Caco-2 (cell line): ENCODE results near the gene SLC16A6. TPM values are rescaled to one million over a fixed set of nuclear protein-coding genes. Genes with fewer than 3 reads are reported as not detected.

Experiments
- BruUV-seq: library from RNA; stranded (reverse); fragments of 400-500 nt; replicated peaks from 2 replicates; lab custom pipeline; 2021; lab: Mats Ljungman, UMichigan
- CTCF ChIA-PET: fragments of 300-600 bp; sonication (Branson Sonifier 250); formaldehyde crosslinking; loops from one replicate; lab custom pipeline; 2022; ENCODE audit warnings: antibody characterized with exemption; lab: Charles Lee
- POLR2A ChIA-PET: fragments of 300-600 bp; sonication (Branson Sonifier 250); formaldehyde crosslinking; loops from one replicate; lab custom pipeline; 2022; ENCODE audit warnings: antibody characterized with exemption; lab: Charles Lee
- DNase-seq, 2 experiments: peaks; one replicate each; pipeline versions ENCODE4 v3.0.0 to v3.0.0-alpha.2; 2020 to 2022
- H3K27me3 ChIP-seq: replicated peaks from 2 replicates; pipeline ENCODE4 v1.6.0; 2011; ENCODE audit warnings: low read length; ENCODE audit not compliant: control insufficient read depth, insufficient read depth
- H3K36me3 ChIP-seq: 2 replicates; pipeline ENCODE4 v1.5.1; 2011; ENCODE audit warnings: low read length; ENCODE audit not compliant: control insufficient read depth, insufficient read depth
- H3K4me1 ChIP-seq: fragments of 250-450 bp; sonication (Bioruptor Pico); 2 replicates; pipeline ENCODE4 v1.5.1; 2020; ENCODE audit warnings: mild to moderate bottlenecking
- H3K4me3 ChIP-seq: 2 replicates; pipeline ENCODE4 v1.5.1; 2011; ENCODE audit warnings: low read depth, mild to moderate bottlenecking, control low read depth, low read length
- H3K9me3 ChIP-seq: fragments of 250-450 bp; sonication (Bioruptor Pico); 2 replicates; pipeline ENCODE4 v1.5.1; 2020; ENCODE audit warnings: mild to moderate bottlenecking, moderate library complexity
- H3K27ac Mint-ChIP-seq: one replicate; pipeline ENCODE4 v1.8.0; 2022; ENCODE audit warnings: mixed read lengths; ENCODE audit not compliant: unreplicated experiment
- H3K27me3 Mint-ChIP-seq: one replicate; pipeline ENCODE4 v1.8.0; 2022; ENCODE audit warnings: mixed read lengths; ENCODE audit not compliant: insufficient read depth, unreplicated experiment
- H3K36me3 Mint-ChIP-seq: one replicate; pipeline ENCODE4 v1.8.0; 2022; ENCODE audit warnings: mild to moderate bottlenecking, mixed read lengths; ENCODE audit not compliant: insufficient read depth, unreplicated experiment
- H3K4me1 Mint-ChIP-seq: one replicate; pipeline ENCODE4 v1.8.0; 2022; ENCODE audit warnings: low read depth, mixed read lengths; ENCODE audit not compliant: unreplicated experiment
- H3K4me3 Mint-ChIP-seq: one replicate; pipeline ENCODE4 v1.8.0; 2022; ENCODE audit warnings: mild to moderate bottlenecking, moderate library complexity, mixed read lengths; ENCODE audit not compliant: unreplicated experiment
- H3K9me3 Mint-ChIP-seq: one replicate; pipeline ENCODE4 v1.8.0; 2022; ENCODE audit warnings: mixed read lengths; ENCODE audit not compliant: unreplicated experiment
- CTCF ChIP-seq, 2 experiments: fragments of 200-600 bp in 1 of 2; IDR thresholded peaks; 1 replicate in 1 of 2; 2 replicates in 1 of 2; pipeline versions ENCODE4 v1.5.1 to v1.8.0; 2011 to 2022; ENCODE audit warnings: antibody characterized with exemption in 1 of 2, control low read depth in 1 of 2, inconsistent platforms in 1 of 2, low read depth in 1 of 2, low read length in 1 of 2, mild to moderate bottlenecking in 1 of 2, moderate library complexity in 1 of 2; ENCODE audit not compliant: insufficient read depth in 1 of 2, severe bottlenecking in 1 of 2, unreplicated experiment in 1 of 2
- intact Hi-C: fragments of 100-400 bp; cut with micrococcal nuclease; formaldehyde crosslinking; loops from one replicate; pipeline ENCODE4 v1.10.0; 2022; ENCODE audit not compliant: unreplicated experiment
- total RNA-seq: library from RNA; stranded (reverse); gene quantifications from 2 replicates; pipeline ENCODE4 v1.2.3, GENCODE V29; 2022

SLC16A6 gene
- total RNA-seq, 1 experiment from 2014 or later, result 1.0 TPM

- Mint-ChIP-seq H3K27ac (no peak overlapping the region), H3K27me3 (no peaks in the 10 kb centered on the region), H3K36me3 (no peaks in the 10 kb centered on the region), H3K4me1 (peaks cover 2% of the 10 kb centered on the region), H3K9me3 (no peaks in the 10 kb centered on the region), H3K4me3 (no peak overlapping the region)
- CTCF ChIA-PET, result interaction anchor here (0.6 kb wide), 1 partner anchor 405 kb away, joined by 3 read pairs; no protein-coding TSS in a partner anchor
- peaks cover 4% of the 10 kb centered on the region; the same call in 1 of the 2 replicates for H3K4me1 ChIP-seq
- intact Hi-C loops, result no loop called here
- no peaks in the 10 kb centered on the region for H3K36me3 ChIP-seq
- POLR2A ChIA-PET, result interaction anchor here (0.6 kb wide), 1 partner anchor 220 kb away, joined by 3 read pairs; no protein-coding TSS in a partner anchor
- no TSS peak for BruUV-seq
- TF ChIP-seq CTCF (IDR thresholded peaks at IDR 0.05; ENCODE audit: insufficient read depth in 1 of 2, low read depth in 1 of 2, low read length in 1 of 2, severe bottlenecking in 1 of 2, unreplicated experiment in 1 of 2), result no peak
- no peak overlapping the region for H3K4me3 ChIP-seq
- peak in 1 of 2 experiments; percentile 42 for DNase-seq
- H3K27me3 ChIP-seq, result no peaks in the 10 kb centered on the region
- no peaks in the 10 kb centered on the region for H3K9me3 ChIP-seq
Measured at GRCh38 chr17:68301438-68301959, 10.6 kb upstream of the SLC16A6 start.

GRCh38 chr17:68299817-68300216 lies 8.9 kb upstream of the SLC16A6 start:
- no peaks in the 10 kb centered on the region for H3K36me3 Mint-ChIP-seq
- no peaks in the 10 kb centered on the region for H3K9me3 Mint-ChIP-seq
- no peaks in the 10 kb centered on the region for H3K9me3 ChIP-seq
- no peaks in the 10 kb centered on the region for H3K36me3 ChIP-seq
- ChIA-PET CTCF (interaction anchor here (1.1 kb wide), 1 partner anchor 99 kb away, joined by 8 read pairs; no protein-coding TSS in a partner anchor), POLR2A (no interaction called here)
- TF ChIP-seq CTCF (IDR thresholded peaks at IDR 0.05; ENCODE audit: insufficient read depth in 1 of 2, low read depth in 1 of 2, low read length in 1 of 2, severe bottlenecking in 1 of 2, unreplicated experiment in 1 of 2), result no peak
- BruUV-seq, result no TSS peak
- peaks cover 4% of the 10 kb centered on the region; the same call in 1 of the 2 replicates for H3K4me1 ChIP-seq
- H3K27ac Mint-ChIP-seq, result no peak overlapping the region
- no peak overlapping the region for H3K4me3 ChIP-seq
- H3K27me3 Mint-ChIP-seq, result no peaks in the 10 kb centered on the region
- peaks cover 8% of the 10 kb centered on the region for H3K4me1 Mint-ChIP-seq
- intact Hi-C loops, result no loop called here
- H3K27me3 ChIP-seq, result no peaks in the 10 kb centered on the region
- no peak overlapping the region for H3K4me3 Mint-ChIP-seq
- no peak for DNase-seq

GRCh38 chr17:68298601-68299000 lies 7.7 kb upstream of the SLC16A6 start:
- H3K27me3 ChIP-seq, result no peaks in the 10 kb centered on the region
- intact Hi-C loops, result no loop called here
- H3K36me3 Mint-ChIP-seq, result no peaks in the 10 kb centered on the region
- H3K27me3 Mint-ChIP-seq, result no peaks in the 10 kb centered on the region
- H3K4me1 Mint-ChIP-seq, result peaks cover 8% of the 10 kb centered on the region
- no peak for TF ChIP-seq CTCF (IDR thresholded peaks at IDR 0.05; ENCODE audit: insufficient read depth in 1 of 2, low read depth in 1 of 2, low read length in 1 of 2, severe bottlenecking in 1 of 2, unreplicated experiment in 1 of 2)
- no peak overlapping the region for H3K4me3 ChIP-seq
- H3K9me3 ChIP-seq, result no peaks in the 10 kb centered on the region
- H3K4me3 Mint-ChIP-seq, result no peak overlapping the region
- H3K9me3 Mint-ChIP-seq, result no peaks in the 10 kb centered on the region
- peaks cover 4% of the 10 kb centered on the region; the same call in 1 of the 2 replicates for H3K4me1 ChIP-seq
- CTCF ChIA-PET, result interaction anchor here (0.6 kb wide), 1 partner anchor 29 kb away, joined by 8 read pairs; no protein-coding TSS in a partner anchor
- POLR2A ChIA-PET, result no interaction called here
- no peaks in the 10 kb centered on the region for H3K36me3 ChIP-seq
- no TSS peak for BruUV-seq
- no peak for DNase-seq
- H3K27ac Mint-ChIP-seq, result no peak overlapping the region
